Neural crest cell (in vitro differentiated cells): ENCODE data around the gene FBXL3. TPM values are rescaled to one million over a fixed set of nuclear protein-coding genes. Genes with fewer than 3 reads are reported as not detected.

Experiments used
- DNase-seq: peaks from one replicate; pipeline ENCODE4 v3.0.0; 2021; ENCODE audit warnings: low read depth, mixed read lengths, low spot score
- H3K27ac Mint-ChIP-seq: one replicate; pipeline ENCODE4 v1.8.0; 2021; ENCODE audit warnings: mild to moderate bottlenecking, mixed read lengths; ENCODE audit not compliant: unreplicated experiment
- H3K27me3 Mint-ChIP-seq: 2 replicates; pipeline ENCODE4 v1.8.0; 2021; ENCODE audit warnings: low read depth, mild to moderate bottlenecking, mixed read lengths
- H3K36me3 Mint-ChIP-seq: 2 replicates; pipeline ENCODE4 v1.8.0; 2021; ENCODE audit warnings: low read depth, mild to moderate bottlenecking, mixed read lengths
- H3K4me1 Mint-ChIP-seq: 2 replicates; pipeline ENCODE4 v1.8.0; 2021; ENCODE audit warnings: mixed read lengths
- H3K4me3 Mint-ChIP-seq: one replicate; pipeline ENCODE4 v1.8.0; 2021; ENCODE audit warnings: mild to moderate bottlenecking, mixed read lengths
- H3K9me3 Mint-ChIP-seq: 2 replicates; pipeline ENCODE4 v1.8.0; 2021; ENCODE audit warnings: mixed read lengths
- total RNA-seq: library from RNA; stranded (reverse); gene quantifications from 2 replicates; pipeline ENCODE4 v1.2.1, GENCODE V29; 2021
- TF ChIP-seq, protein P1 (sequence below): fragments of 200-600 bp; sonication (generic); conservative IDR thresholded peaks from 2 replicates; pipeline ENCODE4 v1.5.0; 2021; ENCODE audit warnings: antibody characterized with exemption, mild to moderate bottlenecking

FBXL3 gene
- total RNA-seq, 1 donor from 2014 or later = 21.7 TPM

DNA sequence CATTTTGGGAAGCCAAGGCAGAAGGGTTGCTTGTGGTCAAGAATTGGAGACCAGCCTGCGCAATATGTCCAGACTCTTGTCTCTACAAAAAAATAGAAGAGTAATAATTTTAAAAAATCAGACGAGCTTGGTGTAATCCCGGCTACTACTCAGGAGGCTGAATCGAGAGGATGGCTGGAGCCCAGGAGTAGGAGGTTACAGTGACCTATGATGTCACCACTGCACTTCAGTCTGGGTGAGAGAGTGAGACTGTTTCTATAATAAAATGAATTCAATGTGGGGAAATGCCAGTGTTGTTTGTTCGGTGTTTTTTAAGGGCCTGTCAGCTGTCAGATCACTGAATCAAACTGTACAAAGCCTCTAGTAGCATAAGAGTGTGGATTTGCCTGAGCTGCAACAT, 1.2 kb upstream of the FBXL3 start:
- Mint-ChIP-seq H3K27me3 (no peaks in the 10 kb centered on the region), H3K27ac (no peak overlapping the region), H3K36me3 (peaks cover 3% of the 10 kb centered on the region), H3K4me1 (peaks cover 53% of the 10 kb centered on the region), H3K4me3 (peak overlapping the region; percentile 98), H3K9me3 (no peaks in the 10 kb centered on the region)
- no peak for DNase-seq
- TF ChIP-seq, protein P1, sequence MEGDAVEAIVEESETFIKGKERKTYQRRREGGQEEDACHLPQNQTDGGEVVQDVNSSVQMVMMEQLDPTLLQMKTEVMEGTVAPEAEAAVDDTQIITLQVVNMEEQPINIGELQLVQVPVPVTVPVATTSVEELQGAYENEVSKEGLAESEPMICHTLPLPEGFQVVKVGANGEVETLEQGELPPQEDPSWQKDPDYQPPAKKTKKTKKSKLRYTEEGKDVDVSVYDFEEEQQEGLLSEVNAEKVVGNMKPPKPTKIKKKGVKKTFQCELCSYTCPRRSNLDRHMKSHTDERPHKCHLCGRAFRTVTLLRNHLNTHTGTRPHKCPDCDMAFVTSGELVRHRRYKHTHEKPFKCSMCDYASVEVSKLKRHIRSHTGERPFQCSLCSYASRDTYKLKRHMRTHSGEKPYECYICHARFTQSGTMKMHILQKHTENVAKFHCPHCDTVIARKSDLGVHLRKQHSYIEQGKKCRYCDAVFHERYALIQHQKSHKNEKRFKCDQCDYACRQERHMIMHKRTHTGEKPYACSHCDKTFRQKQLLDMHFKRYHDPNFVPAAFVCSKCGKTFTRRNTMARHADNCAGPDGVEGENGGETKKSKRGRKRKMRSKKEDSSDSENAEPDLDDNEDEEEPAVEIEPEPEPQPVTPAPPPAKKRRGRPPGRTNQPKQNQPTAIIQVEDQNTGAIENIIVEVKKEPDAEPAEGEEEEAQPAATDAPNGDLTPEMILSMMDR = no peak

DNA sequence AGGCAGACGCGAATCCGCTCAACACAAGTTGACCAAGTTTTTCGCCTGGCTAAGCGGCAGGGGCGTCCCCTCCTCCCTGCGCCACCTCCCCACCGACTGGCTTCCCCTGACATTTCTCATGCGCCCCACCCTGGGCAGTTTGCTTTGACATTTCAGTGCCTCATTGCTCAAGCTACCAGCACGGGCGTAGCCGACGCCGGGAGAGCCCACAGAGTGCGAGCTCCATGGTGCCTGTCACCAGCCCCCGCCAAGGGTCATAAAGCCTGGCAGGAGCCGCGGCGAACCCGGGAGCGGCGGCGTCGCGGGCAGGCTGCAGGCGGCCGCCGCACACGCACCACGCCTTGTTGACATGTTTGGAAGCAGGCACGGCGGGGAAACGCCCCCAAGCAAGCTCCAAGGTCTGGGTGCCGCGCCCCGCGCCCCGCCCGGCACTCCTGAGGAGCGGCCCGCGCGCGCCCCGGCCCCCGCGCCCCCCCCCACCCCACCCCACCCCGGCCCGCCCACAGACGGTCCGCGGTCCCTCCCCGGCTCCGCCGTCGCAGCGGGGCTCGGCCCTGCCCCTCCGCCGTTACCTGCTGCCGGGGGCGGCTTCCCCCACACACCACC, 601 bp downstream of the FBXL3 start:
- H3K4me1 Mint-ChIP-seq = peaks cover 63% of the 10 kb centered on the region
- H3K4me3 Mint-ChIP-seq = peak overlapping the region; percentile 96
- H3K27me3 Mint-ChIP-seq = no peaks in the 10 kb centered on the region
- peaks cover 3% of the 10 kb centered on the region for H3K36me3 Mint-ChIP-seq
- peak; percentile 38 for DNase-seq
- no peaks in the 10 kb centered on the region for H3K9me3 Mint-ChIP-seq
- peak overlapping the region; percentile 87 for H3K27ac Mint-ChIP-seq
- TF ChIP-seq, protein P1 = no peak

DNA sequence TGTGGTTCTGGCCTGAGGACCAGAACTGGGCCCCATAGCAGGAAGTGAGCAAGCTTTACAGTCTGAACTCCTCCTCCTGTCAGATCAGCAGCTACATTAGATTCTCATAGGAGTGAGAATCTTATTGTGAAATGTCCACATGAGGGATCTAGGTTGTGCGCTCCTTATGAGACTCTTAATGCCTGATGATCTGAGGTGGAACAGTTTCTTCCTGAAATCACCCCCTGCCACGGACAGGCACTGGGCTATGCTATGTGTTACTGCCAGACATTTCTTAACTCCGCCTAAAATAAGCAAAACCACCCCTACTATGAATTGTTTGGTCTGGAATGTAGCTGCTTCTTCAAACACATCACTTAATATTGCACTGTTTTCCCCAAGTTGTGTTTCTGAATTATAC, 4.6 kb downstream of the FBXL3 start:
- Mint-ChIP-seq H3K27me3 (no peaks in the 10 kb centered on the region), H3K9me3 (no peaks in the 10 kb centered on the region), H3K27ac (no peak overlapping the region), H3K4me3 (peak overlapping the region; percentile 40), H3K4me1 (peaks cover 50% of the 10 kb centered on the region), H3K36me3 (peaks cover 3% of the 10 kb centered on the region)
- TF ChIP-seq, protein P1 = no peak
- no peak for DNase-seq

DNA sequence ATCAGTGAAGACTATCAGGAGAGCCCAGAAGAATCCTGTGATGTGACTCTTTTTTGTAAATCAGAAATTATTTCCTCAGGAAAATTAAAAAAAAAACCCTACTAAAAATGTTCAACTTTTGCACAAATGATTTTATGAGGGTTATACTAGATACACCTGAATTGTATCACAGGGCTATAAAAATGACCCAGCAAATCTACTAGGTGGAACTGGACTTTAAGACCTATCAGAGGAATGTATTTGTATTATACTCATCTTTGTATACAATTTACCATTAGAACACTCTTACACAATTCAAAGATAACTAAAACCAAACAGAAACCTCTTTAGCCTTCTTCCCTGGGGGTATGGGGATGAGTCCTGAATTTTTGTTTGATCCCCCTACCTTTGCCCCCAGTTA, 7.2 kb downstream of the FBXL3 start:
- H3K27ac Mint-ChIP-seq = no peak overlapping the region
- DNase-seq = no peak
- no peaks in the 10 kb centered on the region for H3K9me3 Mint-ChIP-seq
- H3K4me3 Mint-ChIP-seq = no peak overlapping the region
- peaks cover 4% of the 10 kb centered on the region for H3K36me3 Mint-ChIP-seq
- TF ChIP-seq, protein P1 = no peak
- H3K4me1 Mint-ChIP-seq = peaks cover 30% of the 10 kb centered on the region
- H3K27me3 Mint-ChIP-seq = no peaks in the 10 kb centered on the region

DNA sequence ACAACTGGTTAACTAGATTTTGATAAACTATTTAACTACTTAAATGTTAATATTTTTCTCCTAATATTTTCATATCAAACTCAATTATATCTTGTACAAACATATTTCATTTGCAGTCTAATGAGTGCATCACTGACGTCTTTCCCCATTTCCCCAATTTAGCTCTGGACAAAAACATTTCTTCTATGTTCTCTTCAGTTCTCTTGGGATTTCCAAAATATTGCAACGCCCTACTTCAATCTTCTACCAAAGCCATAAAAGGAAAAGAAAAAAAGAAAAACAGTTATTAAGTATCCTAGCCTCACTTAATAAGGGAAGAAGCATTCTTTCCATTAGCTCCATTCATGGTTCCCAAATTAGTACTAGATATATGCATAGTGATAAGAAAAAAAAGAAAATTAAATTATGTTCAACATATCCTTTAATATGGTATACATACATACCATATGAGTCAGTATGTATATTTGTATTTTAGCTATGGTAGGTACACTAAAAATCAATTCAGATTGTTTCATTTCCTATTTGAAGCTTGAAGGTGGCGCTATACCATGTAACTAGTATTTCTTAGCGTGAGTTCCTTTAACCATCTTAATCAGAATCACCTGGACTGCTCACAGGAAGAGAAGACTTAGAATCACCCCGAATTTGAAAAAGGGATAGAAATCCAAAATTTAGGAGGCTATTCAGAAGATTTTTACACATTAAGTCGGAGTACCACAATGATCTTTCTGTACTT, 9.9 kb downstream of the FBXL3 start:
- TF ChIP-seq, protein P1 = no peak
- peaks cover 4% of the 10 kb centered on the region for H3K4me1 Mint-ChIP-seq
- peaks cover 16% of the 10 kb centered on the region for H3K36me3 Mint-ChIP-seq
- no peaks in the 10 kb centered on the region for H3K27me3 Mint-ChIP-seq
- H3K27ac Mint-ChIP-seq = no peak overlapping the region
- H3K9me3 Mint-ChIP-seq = no peaks in the 10 kb centered on the region
- H3K4me3 Mint-ChIP-seq = no peak overlapping the region
- DNase-seq = no peak
